Measurements from ENCODE around the gene IFI27L1. TPM values are rescaled to one million over a fixed set of nuclear protein-coding genes. Genes with fewer than 3 reads are reported as not detected.
"Not testable (repeated sequence)": the region's sequence is repeated elsewhere in the genome, so short reads cannot be mapped to it uniquely, and the experiment has no call there.

The IFI27L1 gene
- total RNA-seq, 5 donors from 2014 or later (not counting 1 experiment from before 2014, with no cell fraction given): 7.1 to 10.4 (median 10.0) TPM

GRCh38 chr14:94066089-94066676, 14.9 kb upstream of the IFI27L1 start:
- CTCF ChIA-PET: interaction anchor here in 1 of 2 donors (0.6 kb wide), 1 partner anchor 103 kb away, joined by 5 read pairs; no protein-coding TSS in a partner anchor
- Mint-ChIP-seq H3K4me1 (peaks cover 88 to 94% (median 89%) of the 10 kb centered on the region in 3 donors), H3K36me3 (peaks cover 78% of the 10 kb centered on the region), H3K9me3 (peaks cover 10 to 32% (median 17%) of the 10 kb centered on the region in 3 donors), H3K27me3 (no peaks in the 10 kb centered on the region), H3K27ac (peak overlapping the region; percentile 49 to 53), H3K4me3 (peak overlapping the region in 1 of 3 donors; percentile 47)
- POLR2A ChIA-PET: interaction anchor here in 1 of 2 donors (1.2 kb wide), 1 partner anchor 16 kb away, joined by 8 read pairs; no protein-coding TSS in a partner anchor
- DNase-seq (no peak), ATAC-seq (replicated peaks in 1 of 4) (peak in 1 of 4 experiments; percentile 22)
- Histone ChIP-seq H3K27ac (ENCODE audit: low read length) (no peak overlapping the region), H3K27me3 (replicated peaks in 1 of 2; ENCODE audit: control insufficient read depth in 2 of 2, extremely low read depth in 1 of 2, insufficient read depth in 2 of 2, low read length in 1 of 2) (no peaks in the 10 kb centered on the region), H3K36me3 (ENCODE audit: control insufficient read depth in 2 of 2, extremely low read depth in 1 of 2, insufficient read depth in 1 of 2, low read length in 1 of 2) (peaks cover 2 to 35% of the 10 kb centered on the region in 2 donors), H3K4me3 (ENCODE audit: control insufficient read depth in 1 of 2, extremely low read depth in 1 of 2, low read length in 1 of 2) (no peak overlapping the region), H3K4me1 (ENCODE audit: control insufficient read depth in 1 of 2, extremely low read depth in 1 of 2, insufficient read depth in 2 of 2, low read length in 2 of 2) (peaks cover 0 to 21% of the 10 kb centered on the region in 2 experiments), H3K9me3 (no peaks in the 10 kb centered on the region)
- WGBS (ENCODE audit: insufficient coverage): 89% methylated on average over 4 of the region's 8 CpGs

- H3K36me3 Mint-ChIP-seq: peaks cover 77% of the 10 kb centered on the region
Observed at GRCh38 chr14:94072076-94072475, 9.0 kb upstream of the IFI27L1 start.

GRCh38 chr14:94074534-94074933, 6.6 kb upstream of the IFI27L1 start:
- H3K4me3 ChIP-seq (ENCODE audit: control insufficient read depth in 1 of 2, extremely low read depth in 1 of 2, low read length in 1 of 2): no peak overlapping the region
- H3K36me3 ChIP-seq (ENCODE audit: control insufficient read depth in 2 of 2, extremely low read depth in 1 of 2, insufficient read depth in 1 of 2, low read length in 1 of 2): peaks cover 5 to 24% of the 10 kb centered on the region in 2 donors
- peaks cover 25 to 31% of the 10 kb centered on the region in 2 experiments for H3K4me1 ChIP-seq (ENCODE audit: control insufficient read depth in 1 of 2, extremely low read depth in 1 of 2, insufficient read depth in 2 of 2, low read length in 2 of 2)
- H3K27me3 Mint-ChIP-seq: no peaks in the 10 kb centered on the region
- peaks cover 8% of the 10 kb centered on the region for H3K9me3 ChIP-seq
- H3K4me1 Mint-ChIP-seq: peaks cover 72 to 77% (median 76%) of the 10 kb centered on the region in 3 donors
- H3K4me3 Mint-ChIP-seq: peak overlapping the region; percentile 21 to 52 (median 31)
- ATAC-seq (replicated peaks in 1 of 4) (no peak), DNase-seq (no peak)
- ChIA-PET CTCF (no interaction called here), POLR2A (interaction anchor here (0.6 to 0.7 kb wide), 3 partner anchors 10 to 35 kb away, joined by 3 to 7 read pairs (median 4); no protein-coding TSS in a partner anchor)
- WGBS (ENCODE audit: insufficient coverage): 86% methylated on average over 1 of the region's 3 CpGs
- H3K27me3 ChIP-seq (replicated peaks in 1 of 2; ENCODE audit: control insufficient read depth in 2 of 2, extremely low read depth in 1 of 2, insufficient read depth in 2 of 2, low read length in 1 of 2): no peaks in the 10 kb centered on the region
- no peak overlapping the region for H3K27ac Mint-ChIP-seq
- H3K9me3 Mint-ChIP-seq: peaks cover 5 to 36% (median 18%) of the 10 kb centered on the region in 3 donors
- peaks cover 76% of the 10 kb centered on the region for H3K36me3 Mint-ChIP-seq
- no peak overlapping the region for H3K27ac ChIP-seq (ENCODE audit: low read length)

More at GRCh38 chr14:94072076-94072475, 9.0 kb upstream of the IFI27L1 start:
- POLR2A ChIA-PET; DNase-seq; H3K36me3 ChIP-seq (ENCODE audit: control insufficient read depth in 2 of 2, extremely low read depth in 1 of 2, insufficient read depth in 1 of 2, low read length in 1 of 2); H3K27me3 ChIP-seq (replicated peaks in 1 of 2; ENCODE audit: control insufficient read depth in 2 of 2, extremely low read depth in 1 of 2, insufficient read depth in 2 of 2, low read length in 1 of 2); ATAC-seq (replicated peaks in 1 of 4); H3K27ac Mint-ChIP-seq; H3K4me3 ChIP-seq (ENCODE audit: control insufficient read depth in 1 of 2, extremely low read depth in 1 of 2, low read length in 1 of 2); H3K9me3 ChIP-seq; H3K27me3 Mint-ChIP-seq; H3K27ac ChIP-seq (ENCODE audit: low read length); CTCF ChIA-PET: not testable (repeated sequence)
- 100% methylated on average over 1 of the region's 3 CpGs for WGBS (ENCODE audit: insufficient coverage)
- Mint-ChIP-seq H3K4me3 (peak overlapping the region in 2 of 3 donors; percentile 11 to 47), H3K4me1 (peaks cover 72 to 78% (median 76%) of the 10 kb centered on the region in 3 donors), H3K9me3 (peaks cover 17 to 53% (median 28%) of the 10 kb centered on the region in 3 donors)
- H3K4me1 ChIP-seq (ENCODE audit: control insufficient read depth in 1 of 2, extremely low read depth in 1 of 2, insufficient read depth in 2 of 2, low read length in 2 of 2): peaks cover 4 to 12% of the 10 kb centered on the region in 2 experiments

GRCh38 chr14:94075008-94075407, 6.1 kb upstream of the IFI27L1 start:
- Histone ChIP-seq H3K27me3 (replicated peaks in 1 of 2; ENCODE audit: control insufficient read depth in 2 of 2, extremely low read depth in 1 of 2, insufficient read depth in 2 of 2, low read length in 1 of 2) (no peaks in the 10 kb centered on the region), H3K36me3 (ENCODE audit: control insufficient read depth in 2 of 2, extremely low read depth in 1 of 2, insufficient read depth in 1 of 2, low read length in 1 of 2) (peaks cover 5 to 25% of the 10 kb centered on the region in 2 donors), H3K4me3 (ENCODE audit: control insufficient read depth in 1 of 2, extremely low read depth in 1 of 2, low read length in 1 of 2) (no peak overlapping the region), H3K27ac (ENCODE audit: low read length) (no peak overlapping the region), H3K9me3 (peaks cover 8% of the 10 kb centered on the region), H3K4me1 (ENCODE audit: control insufficient read depth in 1 of 2, extremely low read depth in 1 of 2, insufficient read depth in 2 of 2, low read length in 2 of 2) (peaks cover 30 to 32% of the 10 kb centered on the region in 2 experiments)
- DNase-seq: no peak
- Mint-ChIP-seq H3K9me3 (peaks cover 5 to 31% (median 18%) of the 10 kb centered on the region in 3 donors), H3K27ac (no peak overlapping the region), H3K36me3 (peaks cover 74% of the 10 kb centered on the region), H3K27me3 (no peaks in the 10 kb centered on the region), H3K4me1 (peaks cover 70 to 76% (median 75%) of the 10 kb centered on the region in 3 donors), H3K4me3 (peak overlapping the region; percentile 64 to 99 (median 66))
- ChIA-PET POLR2A (interaction anchor here in 1 of 2 donors (0.6 kb wide), 1 partner anchor 10 kb away, joined by 3 read pairs; no protein-coding TSS in a partner anchor), CTCF (no interaction called here)
- no CpG with 5 or more reads among the region's 2 CpGs for WGBS (ENCODE audit: insufficient coverage)
- ATAC-seq (replicated peaks in 1 of 4): no peak

- ATAC-seq (replicated peaks in 1 of 4) (no peak), DNase-seq (no peak)
- POLR2A ChIA-PET: no interaction called here
- H3K27ac Mint-ChIP-seq: peak overlapping the region in 1 of 2 donors; percentile 19
- H3K27me3 Mint-ChIP-seq: no peaks in the 10 kb centered on the region
- peak overlapping the region; percentile 99 to 100 (median 100) for H3K4me3 Mint-ChIP-seq
- peaks cover 30 to 37% of the 10 kb centered on the region in 2 experiments for H3K4me1 ChIP-seq (ENCODE audit: control insufficient read depth in 1 of 2, extremely low read depth in 1 of 2, insufficient read depth in 2 of 2, low read length in 2 of 2)
- peaks cover 8% of the 10 kb centered on the region for H3K9me3 ChIP-seq
- 33% methylated on average over 1 of the region's 7 CpGs for WGBS (ENCODE audit: insufficient coverage)
- peak overlapping the region in 1 of 2 donors; percentile 100 for H3K4me3 ChIP-seq (ENCODE audit: control insufficient read depth in 1 of 2, extremely low read depth in 1 of 2, low read length in 1 of 2)
- peaks cover 54% of the 10 kb centered on the region for H3K36me3 Mint-ChIP-seq
- H3K4me1 Mint-ChIP-seq: peaks cover 65 to 69% (median 66%) of the 10 kb centered on the region in 3 donors
- CTCF ChIA-PET: no interaction called here
- H3K27ac ChIP-seq (ENCODE audit: low read length): no peak overlapping the region
- no peaks in the 10 kb centered on the region for H3K27me3 ChIP-seq (replicated peaks in 1 of 2; ENCODE audit: control insufficient read depth in 2 of 2, extremely low read depth in 1 of 2, insufficient read depth in 2 of 2, low read length in 1 of 2)
- peaks cover 5 to 25% of the 10 kb centered on the region in 2 donors for H3K36me3 ChIP-seq (ENCODE audit: control insufficient read depth in 2 of 2, extremely low read depth in 1 of 2, insufficient read depth in 1 of 2, low read length in 1 of 2)
- peaks cover 0 to 17% (median 14%) of the 10 kb centered on the region in 3 donors for H3K9me3 Mint-ChIP-seq
Observed at GRCh38 chr14:94077111-94077821, 3.8 kb upstream of the IFI27L1 start.

- WGBS (ENCODE audit: insufficient coverage): no CpG with 5 or more reads among the region's 5 CpGs
- peaks cover 8% of the 10 kb centered on the region for H3K9me3 ChIP-seq
- DNase-seq: no peak
- Mint-ChIP-seq H3K4me1 (peaks cover 64 to 68% (median 66%) of the 10 kb centered on the region in 3 donors), H3K27ac (no peak overlapping the region), H3K27me3 (no peaks in the 10 kb centered on the region), H3K4me3 (peak overlapping the region; percentile 99 to 100 (median 100)), H3K36me3 (peaks cover 52% of the 10 kb centered on the region), H3K9me3 (peaks cover 0 to 15% (median 13%) of the 10 kb centered on the region in 3 donors)
- no peaks in the 10 kb centered on the region for H3K27me3 ChIP-seq (replicated peaks in 1 of 2; ENCODE audit: control insufficient read depth in 2 of 2, extremely low read depth in 1 of 2, insufficient read depth in 2 of 2, low read length in 1 of 2)
- ChIA-PET POLR2A (no interaction called here), CTCF (no interaction called here)
- no peak for ATAC-seq (replicated peaks in 1 of 4)
- H3K27ac ChIP-seq (ENCODE audit: low read length): no peak overlapping the region
- H3K4me1 ChIP-seq (ENCODE audit: control insufficient read depth in 1 of 2, extremely low read depth in 1 of 2, insufficient read depth in 2 of 2, low read length in 2 of 2): peaks cover 30 to 33% of the 10 kb centered on the region in 2 experiments
- H3K4me3 ChIP-seq (ENCODE audit: control insufficient read depth in 1 of 2, extremely low read depth in 1 of 2, low read length in 1 of 2): peak overlapping the region; percentile 18 to 100
- H3K36me3 ChIP-seq (ENCODE audit: control insufficient read depth in 2 of 2, extremely low read depth in 1 of 2, insufficient read depth in 1 of 2, low read length in 1 of 2): peaks cover 3 to 25% of the 10 kb centered on the region in 2 donors
Observed at GRCh38 chr14:94077823-94078222, 3.3 kb upstream of the IFI27L1 start.
